Fibroblast of peridontal ligament (primary cell): ENCODE data around the gene RGP1.

Experiments used
- DNase-seq: peaks from one replicate; pipeline ENCODE4 v3.0.0-alpha.2; 2010; ENCODE audit errors: extremely low read depth

RGP1 gene

GRCh38 chr9:35771943-35772342 lies 22.9 kb downstream of the RGP1 start:
- no peak for DNase-seq

- DNase-seq: no peak
Observed at GRCh38 chr9:35774907-35775635, 26.0 kb downstream of the RGP1 start.

GRCh38 chr9:35776018-35776417 lies 26.9 kb downstream of the RGP1 start:
- DNase-seq: no peak

GRCh38 chr9:35778496-35778895 lies 29.4 kb downstream of the RGP1 start:
- DNase-seq: no peak

- no peak for DNase-seq
Observed at GRCh38 chr9:35781066-35781465, 32.0 kb downstream of the RGP1 start.

- no peak for DNase-seq
Observed at GRCh38 chr9:35783418-35783817, 34.3 kb downstream of the RGP1 start.

GRCh38 chr9:35789541-35789940 lies 40.5 kb downstream of the RGP1 start:
- no peak for DNase-seq

- DNase-seq: no peak
Observed at GRCh38 chr9:35790025-35790384, 40.9 kb downstream of the RGP1 start.

- peak; percentile 90 for DNase-seq
Observed at GRCh38 chr9:35790385-35791296, 41.6 kb downstream of the RGP1 start.

GRCh38 chr9:35791297-35791921 lies 42.3 kb downstream of the RGP1 start, which contains the start of gene NPR2:
NPR2 (plus strand) TSS chr9:35791591; CDS start chr9:35792409, 818 bp downstream.
- no peak for DNase-seq

GRCh38 chr9:35792024-35792813 lies 43.1 kb downstream of the RGP1 start:
- no peak for DNase-seq

- DNase-seq: no peak
Observed at GRCh38 chr9:35792826-35793225, 43.7 kb downstream of the RGP1 start.

GRCh38 chr9:35793461-35793860 lies 44.4 kb downstream of the RGP1 start:
- DNase-seq: no peak

GRCh38 chr9:35795695-35796094 lies 46.6 kb downstream of the RGP1 start:
- DNase-seq: no peak

GRCh38 chr9:35797311-35798109 lies 48.4 kb downstream of the RGP1 start:
- DNase-seq: no peak

- DNase-seq: no peak
Observed at GRCh38 chr9:35798658-35799374, 49.7 kb downstream of the RGP1 start.

GRCh38 chr9:35800530-35800929 lies 51.4 kb downstream of the RGP1 start:
- DNase-seq: no peak

- DNase-seq: no peak
Observed at GRCh38 chr9:35801328-35802128, 52.4 kb downstream of the RGP1 start.

- no peak for DNase-seq
Observed at GRCh38 chr9:35806101-35806500, 57.0 kb downstream of the RGP1 start.
